ENCODE data around the gene MAPK10.

The MAPK10 gene

DNA sequence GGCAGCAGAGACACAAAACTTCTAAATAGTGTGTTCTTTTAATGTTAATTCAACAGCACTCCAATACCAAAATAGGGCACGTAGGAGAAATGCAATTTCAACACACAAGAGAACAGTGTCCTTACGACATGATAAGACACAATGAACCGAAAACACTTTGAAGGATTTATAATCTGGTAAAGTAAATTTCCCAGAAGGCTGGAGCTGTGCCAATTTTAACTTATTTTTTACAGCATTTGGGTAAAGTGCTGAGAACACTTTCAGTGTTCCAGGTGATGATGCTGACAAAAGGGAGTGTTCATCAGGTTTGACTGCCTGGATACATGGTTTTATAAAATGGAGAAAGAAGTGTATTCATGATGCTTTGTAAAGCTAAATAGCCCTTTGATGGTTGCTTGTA is 76.5 kb downstream of the MAPK10 start:
- H3K27ac ChIP-seq, result no peak overlapping the region
- TF ChIP-seq, protein P1, sequence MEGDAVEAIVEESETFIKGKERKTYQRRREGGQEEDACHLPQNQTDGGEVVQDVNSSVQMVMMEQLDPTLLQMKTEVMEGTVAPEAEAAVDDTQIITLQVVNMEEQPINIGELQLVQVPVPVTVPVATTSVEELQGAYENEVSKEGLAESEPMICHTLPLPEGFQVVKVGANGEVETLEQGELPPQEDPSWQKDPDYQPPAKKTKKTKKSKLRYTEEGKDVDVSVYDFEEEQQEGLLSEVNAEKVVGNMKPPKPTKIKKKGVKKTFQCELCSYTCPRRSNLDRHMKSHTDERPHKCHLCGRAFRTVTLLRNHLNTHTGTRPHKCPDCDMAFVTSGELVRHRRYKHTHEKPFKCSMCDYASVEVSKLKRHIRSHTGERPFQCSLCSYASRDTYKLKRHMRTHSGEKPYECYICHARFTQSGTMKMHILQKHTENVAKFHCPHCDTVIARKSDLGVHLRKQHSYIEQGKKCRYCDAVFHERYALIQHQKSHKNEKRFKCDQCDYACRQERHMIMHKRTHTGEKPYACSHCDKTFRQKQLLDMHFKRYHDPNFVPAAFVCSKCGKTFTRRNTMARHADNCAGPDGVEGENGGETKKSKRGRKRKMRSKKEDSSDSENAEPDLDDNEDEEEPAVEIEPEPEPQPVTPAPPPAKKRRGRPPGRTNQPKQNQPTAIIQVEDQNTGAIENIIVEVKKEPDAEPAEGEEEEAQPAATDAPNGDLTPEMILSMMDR (conservative IDR thresholded peaks at IDR 0.05), result no peak
- no peak for TF ChIP-seq ZFX (IDR thresholded peaks at IDR 0.05)

DNA sequence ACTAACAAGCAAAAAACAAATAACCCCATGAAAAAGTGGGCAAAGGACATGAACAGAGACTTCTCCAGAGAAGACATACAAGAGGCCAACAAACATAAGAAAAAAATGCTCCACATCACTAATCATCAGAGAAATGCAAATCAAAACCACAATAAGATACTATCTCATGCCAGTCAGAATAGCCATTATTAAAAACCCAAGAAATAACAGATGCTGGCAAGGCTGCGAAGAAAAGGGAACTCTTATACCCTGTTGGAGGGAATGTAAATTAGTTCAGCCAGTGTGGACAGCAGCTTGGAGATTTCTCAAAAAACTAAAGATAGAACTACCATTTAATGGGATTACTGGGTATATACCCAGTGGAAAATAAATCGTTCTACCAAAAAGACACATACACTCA is 79.6 kb downstream of the MAPK10 start:
- TF ChIP-seq, protein P1 (conservative IDR thresholded peaks at IDR 0.05), result no peak
- no peak for TF ChIP-seq ZFX (IDR thresholded peaks at IDR 0.05)
- H3K27ac ChIP-seq, result no peak overlapping the region

DNA sequence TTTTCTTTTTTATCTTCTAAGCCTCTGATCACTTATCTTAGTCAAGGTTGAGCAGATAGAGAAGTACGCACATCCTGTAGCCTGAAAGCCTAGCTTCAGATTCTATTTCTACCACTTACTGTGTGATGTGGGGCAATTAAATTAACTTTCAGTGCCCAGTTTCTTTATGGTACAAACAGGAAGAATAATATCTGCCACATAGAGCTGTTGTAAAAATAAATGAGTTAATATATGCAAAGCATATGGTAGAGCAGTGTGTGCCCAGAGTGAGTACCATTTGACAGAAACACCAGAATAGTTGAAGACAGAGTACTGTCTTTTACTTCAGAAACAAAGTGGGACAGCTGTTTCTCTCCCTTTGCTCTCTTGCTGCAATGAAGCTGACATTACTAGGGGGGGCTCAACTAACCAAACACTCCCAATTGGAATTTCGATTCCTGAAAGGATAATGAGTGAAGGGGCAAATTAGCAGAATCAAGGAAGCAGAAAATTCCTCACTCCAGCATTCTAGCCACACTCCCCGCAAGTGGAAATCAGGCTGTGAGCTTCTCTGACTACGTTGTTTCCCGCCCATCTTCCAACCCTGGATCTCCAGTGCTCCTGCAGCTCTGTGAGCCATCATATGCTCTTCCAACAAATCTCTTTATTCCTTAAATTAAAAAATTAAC is 80.4 kb downstream of the MAPK10 start:
- TF ChIP-seq, protein P1 (conservative IDR thresholded peaks at IDR 0.05), result no peak
- no peak for TF ChIP-seq ZFX (IDR thresholded peaks at IDR 0.05)
- no peak overlapping the region for H3K27ac ChIP-seq

DNA sequence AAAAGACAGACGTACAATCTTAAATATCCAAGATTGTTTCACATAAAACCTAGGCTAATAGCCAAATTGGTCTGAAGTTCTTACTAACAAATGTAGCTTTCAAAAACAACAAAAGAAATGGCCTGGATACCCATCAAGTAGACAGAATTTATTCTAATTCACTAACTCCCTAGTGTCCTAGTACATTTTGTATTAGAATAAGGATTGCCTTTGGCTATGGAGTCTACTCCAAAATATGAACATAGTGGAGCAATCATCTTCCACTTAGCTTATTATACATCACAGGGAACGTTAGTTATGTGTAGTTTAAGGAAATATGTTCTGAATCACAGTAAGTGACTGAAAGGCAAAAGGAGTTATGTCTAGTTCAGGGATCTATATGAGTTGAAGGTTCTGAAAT is 81.7 kb downstream of the MAPK10 start:
- no peak overlapping the region for H3K27ac ChIP-seq
- TF ChIP-seq ZFX (IDR thresholded peaks at IDR 0.05), result no peak
- TF ChIP-seq, protein P1 (conservative IDR thresholded peaks at IDR 0.05), result no peak

DNA sequence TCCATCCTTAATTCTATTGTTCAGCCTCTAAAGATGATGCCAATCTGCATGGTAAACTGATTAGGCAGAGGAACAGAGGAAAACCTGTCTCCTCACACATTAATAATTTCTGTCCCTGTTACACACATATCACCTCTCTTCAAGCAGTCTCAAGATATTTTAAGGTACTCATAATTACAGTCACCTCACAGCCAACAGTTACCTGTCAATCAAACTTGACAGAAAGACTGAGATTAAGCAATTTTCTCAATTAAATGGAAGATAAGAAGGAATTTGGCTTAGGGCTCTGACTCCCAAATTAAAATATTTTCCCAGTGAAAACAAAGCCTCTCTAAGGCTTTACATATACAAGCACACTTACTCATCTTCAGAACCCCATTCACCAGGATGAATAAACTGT is 85.2 kb downstream of the MAPK10 start:
- no peak overlapping the region for H3K27ac ChIP-seq
- TF ChIP-seq, protein P1 (conservative IDR thresholded peaks at IDR 0.05), result no peak
- TF ChIP-seq ZFX (IDR thresholded peaks at IDR 0.05), result no peak

DNA sequence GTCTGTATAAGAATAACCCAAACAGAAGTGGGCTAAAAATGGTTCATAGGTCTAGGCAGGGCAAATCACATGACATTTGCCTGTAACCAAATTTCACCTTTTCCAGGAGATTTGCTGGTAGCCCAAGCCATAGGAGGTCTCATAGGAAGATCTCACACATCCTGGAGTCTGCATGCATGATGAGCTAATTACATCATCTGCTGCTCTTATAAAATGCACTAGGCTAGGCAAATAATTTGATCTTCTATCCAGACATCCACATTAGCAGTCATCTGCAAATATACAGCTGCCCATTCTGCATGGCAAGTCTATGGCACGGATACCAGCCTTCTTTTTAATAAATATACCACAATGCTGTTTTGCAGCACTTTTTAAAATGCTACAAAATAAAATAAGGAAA is 87.2 kb downstream of the MAPK10 start:
- no peak overlapping the region for H3K27ac ChIP-seq
- no peak for TF ChIP-seq ZFX (IDR thresholded peaks at IDR 0.05)
- TF ChIP-seq, protein P1 (conservative IDR thresholded peaks at IDR 0.05), result no peak

DNA sequence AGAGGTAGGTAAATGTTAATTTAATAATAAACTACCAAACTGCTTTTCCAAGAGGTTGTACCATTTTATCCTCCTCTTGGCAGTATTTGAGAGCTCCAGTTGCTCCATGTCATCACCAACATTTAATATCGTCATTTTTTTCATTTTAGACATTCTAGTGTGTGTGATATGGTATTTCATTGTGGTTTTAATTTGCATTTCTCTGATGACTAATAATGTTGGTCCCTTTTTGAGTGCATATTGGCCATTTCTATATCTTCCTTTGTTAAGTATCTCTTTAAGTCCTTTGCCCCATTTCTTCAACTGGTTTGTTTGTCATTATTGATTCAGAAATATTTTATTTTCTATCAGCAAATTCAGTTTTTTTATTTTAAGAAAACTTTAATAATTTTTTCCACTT is 88.8 kb downstream of the MAPK10 start:
- H3K27ac ChIP-seq, result no peak overlapping the region
- TF ChIP-seq ZFX (IDR thresholded peaks at IDR 0.05), result no peak
- TF ChIP-seq, protein P1 (conservative IDR thresholded peaks at IDR 0.05), result no peak

All from C4-2B (cell line).